IMR-90 (cell line): Measurements from ENCODE around the gene DLGAP4. TPM values are rescaled to one million over a fixed set of nuclear protein-coding genes. Genes with fewer than 3 reads are reported as not detected.

ENCODE experiments used
- ATAC-seq: fragments of 200-7000 bp; cut with Tn5 transposase; 2 replicates; pipeline ENCODE4 v1.9.1; 2020; ENCODE audit warnings: low read depth, mild to moderate bottlenecking, moderate library complexity
- BruUV-seq: library from RNA; stranded (reverse); fragments of 400-500 nt; replicated peaks from 2 replicates; lab custom pipeline; 2021; lab: Mats Ljungman, UMichigan
- CTCF ChIA-PET: fragments of 300-600 bp; formaldehyde crosslinking; extraction: SDS; loops from one replicate; lab custom pipeline; 2021; ENCODE audit warnings: antibody characterized with exemption; lab: Yijun Ruan, JAX
- POLR2A ChIA-PET: fragments of 300-600 bp; sonication (Branson Sonifier 250); formaldehyde crosslinking; loops from one replicate; lab custom pipeline; 2022; ENCODE audit warnings: antibody characterized with exemption; ENCODE audit not compliant: unreplicated experiment; lab: Charles Lee
- DNase-seq: peaks from one replicate; pipeline ENCODE4 v3.0.0; 2013
- H2AFZ ChIP-seq: replicated peaks from 2 replicates; pipeline ENCODE3; 2013; ENCODE audit warnings: low read length, mild to moderate bottlenecking; ENCODE audit not compliant: poor library complexity
- H2AK5ac ChIP-seq: 2 replicates; pipeline ENCODE4 v1.6.1; 2013; ENCODE audit warnings: low read depth, low read length, inconsistent platforms
- H2AK9ac ChIP-seq: replicated peaks from 2 replicates; pipeline ENCODE3; 2013; ENCODE audit warnings: mild to moderate bottlenecking, low read depth, low read length, moderate library complexity; ENCODE audit not compliant: poor library complexity
- H2BK120ac ChIP-seq: 2 replicates; pipeline ENCODE4 v1.6.1; 2013; ENCODE audit warnings: low read depth, low read length, inconsistent platforms
- H2BK15ac ChIP-seq: 3 replicates; pipeline ENCODE4 v1.6.1; 2013; ENCODE audit warnings: low read depth, low read length, inconsistent platforms
- H2BK20ac ChIP-seq: 2 replicates; pipeline ENCODE4 v1.6.1; 2013; ENCODE audit warnings: low read depth, mild to moderate bottlenecking, inconsistent platforms, low read length, moderate library complexity
- H2BK5ac ChIP-seq: 2 replicates; pipeline ENCODE4 v1.6.1; 2013; ENCODE audit warnings: mild to moderate bottlenecking, low read depth, low read length, inconsistent platforms; ENCODE audit not compliant: poor library complexity, severe bottlenecking
- H3K14ac ChIP-seq: replicated peaks from 2 replicates; pipeline ENCODE4 v1.6.1; 2013; ENCODE audit warnings: low read depth, low read length, inconsistent platforms
- H3K18ac ChIP-seq: 2 replicates; pipeline ENCODE4 v1.6.1; 2013; ENCODE audit warnings: low read depth, low read length, control low read depth
- H3K23ac ChIP-seq: 2 replicates; pipeline ENCODE4 v1.6.1; 2013; ENCODE audit warnings: low read depth, low read length, inconsistent platforms
- H3K27ac ChIP-seq: 2 replicates; pipeline ENCODE4 v1.5.1; 2013; ENCODE audit warnings: mild to moderate bottlenecking, control low read depth, low read length; ENCODE audit not compliant: insufficient read depth
- H3K27me3 ChIP-seq: 2 replicates; pipeline ENCODE4 v1.6.1; 2013; ENCODE audit warnings: low read length; ENCODE audit not compliant: control insufficient read depth, insufficient read depth
- H3K36me3 ChIP-seq: 2 replicates; pipeline ENCODE4 v1.6.1; 2013; ENCODE audit warnings: low read length, mixed read lengths; ENCODE audit not compliant: control insufficient read depth, insufficient read depth
- H3K4ac ChIP-seq: 2 replicates; pipeline ENCODE4 v1.6.1; 2013; ENCODE audit warnings: low read depth, low read length, inconsistent platforms
- H3K4me1 ChIP-seq: 2 replicates; pipeline ENCODE4 v1.6.1; 2013; ENCODE audit warnings: low read length, mixed read lengths; ENCODE audit not compliant: control insufficient read depth, insufficient read depth
- H3K4me2 ChIP-seq: 2 replicates; pipeline ENCODE4 v1.6.1; 2013; ENCODE audit warnings: low read depth, mild to moderate bottlenecking, control low read depth, low read length, moderate library complexity
- H3K4me3 ChIP-seq: 2 replicates; pipeline ENCODE4 v1.5.1; 2013; ENCODE audit warnings: low read depth, mild to moderate bottlenecking, control low read depth, low read length, moderate library complexity; ENCODE audit not compliant: insufficient read depth
- H3K56ac ChIP-seq: 2 replicates; pipeline ENCODE4 v1.6.1; 2013; ENCODE audit warnings: low read length, inconsistent platforms; ENCODE audit not compliant: insufficient read depth; ENCODE audit errors: extremely low read depth
- H3K79me1 ChIP-seq, 2 experiments: 2 replicates each; pipeline ENCODE4 v1.6.1; 2013; ENCODE audit warnings: low read length in 2 of 2, inconsistent platforms in 1 of 2, low read depth in 1 of 2
- H3K9ac ChIP-seq: 2 replicates; pipeline ENCODE4 v1.6.1; 2013; ENCODE audit warnings: low read depth, low read length, control low read depth
- H3K9me1 ChIP-seq: 2 replicates; pipeline ENCODE4 v1.6.1; 2013; ENCODE audit warnings: low read length, inconsistent platforms; ENCODE audit not compliant: insufficient read depth
- H3K9me3 ChIP-seq: 2 replicates; pipeline ENCODE4 v1.6.1; 2013; ENCODE audit warnings: low read length; ENCODE audit not compliant: control insufficient read depth, insufficient read depth
- H4K20me1 ChIP-seq: 2 replicates; pipeline ENCODE4 v1.6.1; 2013; ENCODE audit warnings: low read length, inconsistent platforms; ENCODE audit not compliant: insufficient read depth
- H4K5ac ChIP-seq: 2 replicates; pipeline ENCODE4 v1.6.1; 2013; ENCODE audit warnings: mild to moderate bottlenecking, low read depth, low read length, control low read depth
- H4K8ac ChIP-seq, 2 experiments: 2 replicates each; pipeline ENCODE4 v1.6.1; 2013; ENCODE audit warnings: low read depth in 2 of 2, low read length in 2 of 2, control low read depth in 1 of 2, inconsistent platforms in 1 of 2
- H4K91ac ChIP-seq: 2 replicates; pipeline ENCODE4 v1.6.1; 2013; ENCODE audit warnings: low read depth, low read length, inconsistent platforms; ENCODE audit not compliant: insufficient read depth
- NFE2L2 ChIP-seq: fragments of 150-350 bp; IDR thresholded peaks from 2 replicates; pipeline ENCODE4 v1.6.1; 2016; ENCODE audit warnings: low read depth, mild to moderate bottlenecking, low read length
- POLR2A ChIP-seq: IDR thresholded peaks from 2 replicates; pipeline ENCODE4 v1.6.1; 2012; ENCODE audit warnings: mild to moderate bottlenecking, low read depth, low read length
- RCOR1 ChIP-seq: IDR thresholded peaks from 2 replicates; pipeline ENCODE4 v1.6.1; 2012; ENCODE audit warnings: mild to moderate bottlenecking, low read length, improper control_type of control experiment; ENCODE audit not compliant: insufficient replicate concordance
- WGBS, 2 experiments: methylation state at CpG; one replicate each; pipeline versions ENCODE4 v1.1.5 to v1.1.7; 2013; ENCODE audit warnings: missing lambda C conversion rate in 2 of 2; ENCODE audit not compliant: insufficient read length in 1 of 2; ENCODE audit errors: extremely low coverage in 2 of 2; 5-methylcytosine and 5-hydroxymethylcytosine counted together
- dilution Hi-C: fragments of 300-500 bp; cut with HindIII; formaldehyde crosslinking; loops from one replicate; pipeline ENCODE4 v1.14.3; 2018; ENCODE audit warnings: low sequenced_read_pairs; ENCODE audit not compliant: unreplicated experiment
- in situ Hi-C: fragments of 300-500 bp; cut with MboI; formaldehyde crosslinking; loops from 3 replicates; pipeline ENCODE4 v1.14.3; 2019; ENCODE audit warnings: low sequenced_read_pairs, inconsistent platforms, mixed read lengths
- intact Hi-C: fragments of 100-400 bp; cut with micrococcal nuclease; formaldehyde crosslinking; loops from 2 replicates; pipeline ENCODE4 v1.10.0; 2022
- polyA plus RNA-seq, 3 experiments: library from polyadenylated mRNA; depleted of rRNA; stranded (reverse); fragments of >200 nt; gene quantifications; 2 replicates each; pipeline ENCODE4 v1.2.3, GENCODE V29; 2012; ENCODE audit warnings: low replicate concordance in 1 of 3
- total RNA-seq: library from RNA; depleted of rRNA; stranded (reverse); fragments of >200 nt; gene quantifications from 2 replicates; pipeline ENCODE4 v1.2.3, GENCODE V29; 2012

DLGAP4 gene
- total and polyA plus RNA-seq, 2 of the 4 experiments (the other 2 are of a cell fraction), result 32.3 to 73.2 TPM

GRCh38 chr20:36434383-36434782, 128.2 kb downstream of the DLGAP4 start:
- WGBS, 2 experiments, result 20% methylated on average over 1 of the region's 2 CpGs; no CpG with 5 or more reads in 1 of the 2 experiments

More at GRCh38 chr20:36434383-36434782, 128.2 kb downstream of the DLGAP4 start:
- no peak overlapping the region for H2BK5ac ChIP-seq
- H3K4me3 ChIP-seq, result no peak overlapping the region
- H2BK120ac ChIP-seq, result no peak overlapping the region
- H3K4me2 ChIP-seq, result no peak overlapping the region
- DNase-seq, result no peak
- POLR2A ChIA-PET, result no interaction called here
- in situ Hi-C loops, result loop anchor here (25.0 kb wide), 1 partner anchor 447 kb away; no protein-coding TSS in a partner anchor
- no peak overlapping the region for H3K9ac ChIP-seq
- TF ChIP-seq POLR2A, result no peak
- TF ChIP-seq RCOR1, result no peak
- no peak for TF ChIP-seq NFE2L2
- no peak overlapping the region for H2AK9ac ChIP-seq
- H2AK5ac ChIP-seq, result no peak overlapping the region
- no peaks in the 10 kb centered on the region for H3K36me3 ChIP-seq
- CTCF ChIA-PET, result no interaction called here
- peaks cover 21% of the 10 kb centered on the region for H3K27me3 ChIP-seq
- no peak overlapping the region for H3K18ac ChIP-seq
- no peak overlapping the region for H2BK20ac ChIP-seq
- no peak for ATAC-seq
- H2BK15ac ChIP-seq, result no peak overlapping the region
- H3K23ac ChIP-seq, result no peak overlapping the region
- no peaks in the 10 kb centered on the region for H3K4me1 ChIP-seq
- H2AFZ ChIP-seq, result peak overlapping the region; percentile 65
- intact Hi-C loops, result no loop called here
- no peak overlapping the region for H3K56ac ChIP-seq
- H3K79me1 ChIP-seq, result no peaks in the 10 kb centered on the region
- no peak overlapping the region for H4K5ac ChIP-seq
- H3K14ac ChIP-seq, result no peak overlapping the region
- no peaks in the 10 kb centered on the region for H4K20me1 ChIP-seq
- H3K9me1 ChIP-seq, result 0 out of 2 replicates have a peak, but pooled peaks cover 5% of the 10 kb centered on the region
- no TSS peak for BruUV-seq
- H4K91ac ChIP-seq, result no peak overlapping the region
- H4K8ac ChIP-seq, result no peak overlapping the region
- no peak overlapping the region for H3K4ac ChIP-seq
- no peak overlapping the region for H3K27ac ChIP-seq
- H3K9me3 ChIP-seq, result no peaks in the 10 kb centered on the region
- dilution Hi-C loops, result no loop called here
